ENCODE data around the gene EPB41L4A. TPM values are rescaled to one million over a fixed set of nuclear protein-coding genes. Genes with fewer than 3 reads are reported as not detected.

EPB41L4A gene
- total RNA-seq, 4 donors from 2014 or later: 9.1 to 16.2 (median 14.1) TPM

DNA sequence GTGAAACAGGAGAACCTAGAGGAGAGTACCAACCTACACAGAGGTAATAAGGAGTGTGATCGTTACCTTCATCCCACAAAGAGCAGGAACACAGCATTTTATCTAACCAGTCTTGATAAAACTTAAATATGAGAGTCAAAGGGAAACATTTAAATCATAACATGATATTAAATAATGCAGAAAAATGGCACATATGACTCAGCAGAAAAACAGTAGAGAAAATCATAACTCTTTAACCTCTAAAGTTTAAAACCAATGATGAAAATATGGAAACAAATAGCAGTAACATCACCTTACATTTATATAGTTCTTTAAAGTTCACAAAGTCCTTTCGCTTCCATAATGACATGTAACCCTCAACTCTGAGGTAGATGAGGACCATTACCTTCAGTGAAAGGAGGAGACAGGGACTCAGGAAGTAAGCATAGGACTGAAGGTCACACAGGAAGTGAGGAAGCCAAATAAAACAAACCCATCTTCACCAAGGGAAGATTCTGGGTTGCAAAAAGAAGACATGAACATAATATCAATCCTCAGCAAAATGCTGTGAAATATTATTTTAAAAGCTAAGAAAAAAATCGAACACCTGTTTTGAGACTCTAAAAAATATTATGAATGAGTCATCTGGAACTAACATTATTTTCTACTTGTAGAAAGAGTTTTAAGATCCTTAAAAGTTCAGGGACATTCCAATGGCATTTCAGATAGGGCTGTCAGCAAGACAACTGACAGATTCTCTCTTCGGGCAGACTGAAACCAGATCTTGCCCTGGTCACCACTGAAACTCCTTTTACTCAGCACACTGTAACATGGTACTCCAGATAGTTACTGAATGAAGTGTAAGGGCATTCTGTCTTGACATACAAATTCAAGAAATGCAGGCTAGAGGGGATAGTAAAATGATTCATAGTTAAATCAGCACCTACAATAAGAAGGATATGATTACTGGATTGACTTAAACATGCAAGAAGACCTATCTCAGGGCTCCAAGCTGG lies 148.5 kb downstream of the EPB41L4A start:
- DNase-seq (ENCODE audit: low spot score in 2 of 2): no peak
- intact Hi-C loops (cut with DNase I; ENCODE audit: low total_unique reads): no loop called here
- 86 to 90% methylated on average over 4 of the region's 4 CpGs for WGBS, 2 donors
- TF ChIP-seq, protein P1, sequence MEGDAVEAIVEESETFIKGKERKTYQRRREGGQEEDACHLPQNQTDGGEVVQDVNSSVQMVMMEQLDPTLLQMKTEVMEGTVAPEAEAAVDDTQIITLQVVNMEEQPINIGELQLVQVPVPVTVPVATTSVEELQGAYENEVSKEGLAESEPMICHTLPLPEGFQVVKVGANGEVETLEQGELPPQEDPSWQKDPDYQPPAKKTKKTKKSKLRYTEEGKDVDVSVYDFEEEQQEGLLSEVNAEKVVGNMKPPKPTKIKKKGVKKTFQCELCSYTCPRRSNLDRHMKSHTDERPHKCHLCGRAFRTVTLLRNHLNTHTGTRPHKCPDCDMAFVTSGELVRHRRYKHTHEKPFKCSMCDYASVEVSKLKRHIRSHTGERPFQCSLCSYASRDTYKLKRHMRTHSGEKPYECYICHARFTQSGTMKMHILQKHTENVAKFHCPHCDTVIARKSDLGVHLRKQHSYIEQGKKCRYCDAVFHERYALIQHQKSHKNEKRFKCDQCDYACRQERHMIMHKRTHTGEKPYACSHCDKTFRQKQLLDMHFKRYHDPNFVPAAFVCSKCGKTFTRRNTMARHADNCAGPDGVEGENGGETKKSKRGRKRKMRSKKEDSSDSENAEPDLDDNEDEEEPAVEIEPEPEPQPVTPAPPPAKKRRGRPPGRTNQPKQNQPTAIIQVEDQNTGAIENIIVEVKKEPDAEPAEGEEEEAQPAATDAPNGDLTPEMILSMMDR (IDR thresholded peaks at IDR 0.05): no peak
- TF ChIP-seq POLR2A (IDR thresholded peaks at IDR 0.05): no peak
- H3K4me3 ChIP-seq (ENCODE audit: low read depth, poor library complexity, severe bottlenecking): no peak overlapping the region

DNA sequence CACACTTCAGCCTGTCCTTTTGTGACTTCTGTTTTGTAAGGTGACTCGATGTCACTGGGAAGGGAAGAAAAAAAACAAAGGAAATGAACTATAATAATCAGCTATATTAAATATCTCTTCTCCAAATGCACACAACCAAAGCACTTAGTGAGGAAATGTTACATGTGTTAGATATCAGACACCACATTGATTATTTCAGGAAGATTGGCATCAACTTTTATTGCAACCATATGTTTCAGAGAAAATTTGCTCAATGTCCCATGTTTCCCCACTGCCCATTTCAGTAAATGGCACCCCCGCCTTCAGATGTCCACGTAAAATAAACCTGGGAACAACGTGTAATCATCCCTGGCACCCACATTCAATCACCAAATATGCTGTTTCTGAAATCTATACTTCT lies 151.8 kb downstream of the EPB41L4A start:
- TF ChIP-seq, protein P1 (IDR thresholded peaks at IDR 0.05): no peak
- no peak for TF ChIP-seq POLR2A (IDR thresholded peaks at IDR 0.05)
- 79 to 83% methylated on average over 4 of the region's 4 CpGs for WGBS, 2 donors
- intact Hi-C loops (cut with DNase I; ENCODE audit: low total_unique reads): no loop called here

DNA sequence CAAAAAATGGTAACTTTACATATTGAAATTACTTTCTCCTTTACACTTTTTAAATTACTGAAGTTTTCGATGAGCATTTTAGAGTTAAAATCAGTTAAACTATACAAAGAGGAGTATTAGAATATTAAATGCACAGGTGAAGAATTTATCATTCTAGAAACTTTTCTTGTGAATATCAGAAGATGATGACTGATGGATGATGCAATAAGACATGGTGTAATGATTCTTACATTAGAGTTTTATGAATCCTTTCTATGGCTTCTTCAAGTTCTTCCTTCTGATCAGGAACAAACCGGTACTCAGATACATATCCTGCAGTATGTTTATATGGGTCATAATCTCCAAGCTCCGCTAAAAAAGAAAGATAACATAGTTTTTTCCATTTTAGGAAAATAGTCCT lies 154.4 kb downstream of the EPB41L4A start:
- H3K4me3 ChIP-seq (ENCODE audit: low read depth, poor library complexity, severe bottlenecking): no peak overlapping the region
- 96 to 98% methylated on average over 3 of the region's 3 CpGs for WGBS, 2 donors
- TF ChIP-seq, protein P1 (IDR thresholded peaks at IDR 0.05): no peak
- no peak for TF ChIP-seq POLR2A (IDR thresholded peaks at IDR 0.05)
- intact Hi-C loops (cut with DNase I; ENCODE audit: low total_unique reads): no loop called here
- no peak for DNase-seq (ENCODE audit: low spot score in 2 of 2)

More for the DNA sequence above, 151.8 kb downstream of the EPB41L4A start:
- no peak overlapping the region for H3K4me3 ChIP-seq (ENCODE audit: low read depth, poor library complexity, severe bottlenecking)
- no peak for DNase-seq (ENCODE audit: low spot score in 2 of 2)

DNA sequence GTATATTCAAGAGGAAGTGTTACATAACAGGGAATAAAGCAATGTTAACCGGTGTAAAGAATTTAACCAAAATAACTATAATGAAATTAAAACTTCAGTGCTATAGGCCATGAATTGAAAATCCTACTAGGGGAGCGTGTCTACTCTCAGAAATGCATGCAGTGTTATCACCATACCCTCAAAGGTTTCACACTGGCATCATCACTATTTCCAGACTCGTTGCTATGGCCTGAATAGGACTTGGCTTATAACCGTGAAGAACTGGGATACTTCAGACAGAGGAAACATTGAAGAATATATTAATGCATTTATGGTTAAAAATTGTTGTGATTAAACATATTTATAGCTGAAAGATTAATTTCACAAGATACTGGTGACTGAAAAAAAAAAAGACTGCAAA lies 154.9 kb downstream of the EPB41L4A start:
- intact Hi-C loops (cut with DNase I; ENCODE audit: low total_unique reads): no loop called here
- no peak overlapping the region for H3K4me3 ChIP-seq (ENCODE audit: low read depth, poor library complexity, severe bottlenecking)
- TF ChIP-seq, protein P1 (IDR thresholded peaks at IDR 0.05): no peak
- no peak for TF ChIP-seq POLR2A (IDR thresholded peaks at IDR 0.05)
- no peak for DNase-seq (ENCODE audit: low spot score in 2 of 2)
- 90 to 94% methylated on average over 4 of the region's 4 CpGs for WGBS, 2 donors

DNA sequence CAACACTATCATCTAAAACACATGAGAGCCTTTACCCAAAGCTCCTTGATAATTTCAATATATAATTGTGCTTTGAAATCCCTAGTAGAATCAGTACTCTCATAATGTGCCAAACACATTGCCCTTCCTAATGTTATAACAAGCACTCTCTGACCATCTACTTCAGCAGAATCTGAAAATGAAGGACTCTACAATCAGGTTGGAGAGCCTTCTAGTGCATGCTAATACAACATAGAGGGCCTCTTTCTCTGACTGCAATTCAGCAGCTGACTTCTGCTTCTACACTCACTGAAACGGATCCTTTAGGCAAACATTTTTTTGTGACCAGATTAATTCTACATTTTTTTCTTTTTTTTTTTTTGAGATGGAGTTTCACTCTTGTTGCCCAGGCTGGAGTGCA lies 155.6 kb downstream of the EPB41L4A start:
- intact Hi-C loops (cut with DNase I; ENCODE audit: low total_unique reads): no loop called here
- H3K4me3 ChIP-seq (ENCODE audit: low read depth, poor library complexity, severe bottlenecking): no peak overlapping the region
- 79 to 94% methylated on average over 1 of the region's 1 CpG for WGBS, 2 donors
- no peak for DNase-seq (ENCODE audit: low spot score in 2 of 2)
- TF ChIP-seq, protein P1 (IDR thresholded peaks at IDR 0.05): no peak
- no peak for TF ChIP-seq POLR2A (IDR thresholded peaks at IDR 0.05)

All from lower leg skin (tissue), 4 donors.